DND-41 (cell line): ENCODE measurements around the gene LHFPL2.

Experiments
- ATAC-seq: fragments of 200-7000 bp; cut with Tn5 transposase; 3 replicates; pipeline ENCODE4 v1.9.1; 2021; ENCODE audit warnings: low read depth; ENCODE audit not compliant: insufficient read depth
- DNase-seq: peaks from one replicate; pipeline ENCODE4 v3.0.0-alpha.2; 2020
- H2AFZ ChIP-seq: 2 replicates; pipeline ENCODE4 v1.6.0; 2012; ENCODE audit warnings: low read depth, low read length
- H3K27ac ChIP-seq: 2 replicates; pipeline ENCODE4 v1.5.1; 2012; ENCODE audit warnings: low read length, inconsistent platforms
- H3K27me3 ChIP-seq: fragments of 200-600 bp; sonication (generic); 2 replicates; pipeline ENCODE4 v1.6.0; 2012; ENCODE audit warnings: low read length, mild to moderate bottlenecking, inconsistent platforms; ENCODE audit not compliant: insufficient read depth, poor library complexity
- H3K36me3 ChIP-seq: 2 replicates; pipeline ENCODE4 v1.5.1; 2012; ENCODE audit warnings: low read length, inconsistent platforms; ENCODE audit not compliant: insufficient read depth
- H3K4me1 ChIP-seq: 2 replicates; pipeline ENCODE4 v1.5.1; 2012; ENCODE audit warnings: mild to moderate bottlenecking, low read length; ENCODE audit not compliant: insufficient read depth
- H3K4me2 ChIP-seq: 2 replicates; pipeline ENCODE4 v1.6.0; 2012; ENCODE audit warnings: mild to moderate bottlenecking, moderate library complexity, low read length, inconsistent platforms; ENCODE audit not compliant: insufficient read depth
- H3K4me3 ChIP-seq, 2 experiments: fragments of 200-600 bp in 1 of 2; shearing (Covaris generic) in 1 of 2; 2 replicates each; pipeline ENCODE4 v1.5.1; 2012 to 2016; ENCODE audit warnings: inconsistent platforms in 2 of 2, low read length in 2 of 2, mild to moderate bottlenecking in 2 of 2, low read depth in 1 of 2, moderate library complexity in 1 of 2
- H3K79me2 ChIP-seq: 2 replicates; pipeline ENCODE4 v1.6.0; 2012; ENCODE audit warnings: low read length, inconsistent platforms; ENCODE audit not compliant: insufficient read depth
- H3K9ac ChIP-seq: 2 replicates; pipeline ENCODE4 v1.6.0; 2012; ENCODE audit warnings: low read depth, mild to moderate bottlenecking, inconsistent platforms, low read length, moderate library complexity
- H3K9me3 ChIP-seq: 2 replicates; pipeline ENCODE4 v1.5.1; 2012; ENCODE audit warnings: low read length, moderate library complexity, mild to moderate bottlenecking, inconsistent platforms; ENCODE audit not compliant: insufficient read depth, severe bottlenecking
- H4K20me1 ChIP-seq: 2 replicates; pipeline ENCODE4 v1.6.0; 2012; ENCODE audit warnings: low read length; ENCODE audit not compliant: insufficient read depth
- CTCF ChIP-seq: IDR thresholded peaks from 2 replicates; pipeline ENCODE4 v1.5.1; 2012; ENCODE audit warnings: borderline replicate concordance, low read length, moderate library complexity, mild to moderate bottlenecking; ENCODE audit not compliant: poor library complexity, severe bottlenecking; ENCODE audit errors: extremely low read depth
- EZH2 ChIP-seq: IDR thresholded peaks from 3 replicates; pipeline ENCODE4 v1.6.1; 2012; ENCODE audit warnings: borderline replicate concordance, low read depth, mild to moderate bottlenecking, moderate library complexity, low read length, inconsistent platforms; ENCODE audit not compliant: severe bottlenecking

The LHFPL2 gene

GRCh38 chr5:78577071-78577807 lies 71.3 kb downstream of the LHFPL2 start:
- no peak overlapping the region for H2AFZ ChIP-seq
- no peak overlapping the region for H3K9ac ChIP-seq
- no peaks in the 10 kb centered on the region for H3K79me2 ChIP-seq
- ATAC-seq (no peak), DNase-seq (no peak)
- no peaks in the 10 kb centered on the region for H3K27me3 ChIP-seq
- no peak overlapping the region for H3K4me2 ChIP-seq
- no peak overlapping the region for H3K4me3 ChIP-seq
- TF ChIP-seq CTCF: no peak
- no peak for TF ChIP-seq EZH2
- no peaks in the 10 kb centered on the region for H3K9me3 ChIP-seq
- no peak overlapping the region for H3K27ac ChIP-seq
- H4K20me1 ChIP-seq: no peaks in the 10 kb centered on the region
- H3K4me1 ChIP-seq: no peaks in the 10 kb centered on the region
- H3K36me3 ChIP-seq: no peaks in the 10 kb centered on the region

- Histone ChIP-seq H3K27me3 (no peaks in the 10 kb centered on the region), H2AFZ (no peak overlapping the region), H3K36me3 (no peaks in the 10 kb centered on the region), H3K4me2 (no peak overlapping the region), H3K79me2 (no peaks in the 10 kb centered on the region), H3K27ac (no peak overlapping the region), H3K4me3 (no peak overlapping the region), H3K4me1 (no peaks in the 10 kb centered on the region), H3K9ac (no peak overlapping the region), H4K20me1 (no peaks in the 10 kb centered on the region), H3K9me3 (no peaks in the 10 kb centered on the region)
- TF ChIP-seq EZH2: no peak
- no peak for TF ChIP-seq CTCF
- DNase-seq (no peak), ATAC-seq (no peak)
Measured at GRCh38 chr5:78576376-78576775, 72.2 kb downstream of the LHFPL2 start.

- no peak overlapping the region for H3K27ac ChIP-seq
Measured at GRCh38 chr5:78574731-78575161, 73.8 kb downstream of the LHFPL2 start.

More at GRCh38 chr5:78574731-78575161, 73.8 kb downstream of the LHFPL2 start:
- Histone ChIP-seq H3K4me3 (no peak overlapping the region), H3K27me3 (peaks cover 2% of the 10 kb centered on the region), H2AFZ (no peak overlapping the region), H3K36me3 (no peaks in the 10 kb centered on the region), H3K9me3 (no peaks in the 10 kb centered on the region), H3K9ac (no peak overlapping the region), H3K4me1 (no peaks in the 10 kb centered on the region), H3K4me2 (no peak overlapping the region), H4K20me1 (no peaks in the 10 kb centered on the region), H3K79me2 (no peaks in the 10 kb centered on the region)
- DNase-seq (no peak), ATAC-seq (no peak)
- no peak for TF ChIP-seq EZH2
- TF ChIP-seq CTCF: no peak
